Stomach (tissue), 9 donors: ENCODE measurements around the gene CYSLTR2. TPM values are rescaled to one million over a fixed set of nuclear protein-coding genes. Genes with fewer than 3 reads are reported as not detected.

Experiments
- DNase-seq, 2 donors: peaks; one replicate each; pipeline versions ENCODE4 v3.0.0 to v3.0.0-alpha.2; 2013 to 2019
- H3K27ac ChIP-seq, 5 donors: fragments of 200-600 bp in 4 of 5; sonication (generic) in 4 of 5; one replicate each; pipeline ENCODE4 v1.5.1; 2013 to 2019; ENCODE audit warnings: mild to moderate bottlenecking in 1 of 5, moderate library complexity in 1 of 5
- H3K27me3 ChIP-seq, 3 donors: fragments of 200-600 bp; sonication (generic); one replicate each; pipeline ENCODE4 v1.5.1; 2017 to 2019; ENCODE audit warnings: mixed run types in 1 of 3
- H3K36me3 ChIP-seq, 4 donors: fragments of 200-600 bp; sonication (generic); 1 replicate in 3 of 4; 2 replicates in 1 of 4; pipeline ENCODE4 v1.5.1; 2016 to 2019
- H3K4me1 ChIP-seq, 4 donors: fragments of 200-600 bp; sonication (generic); one replicate each; pipeline ENCODE4 v1.5.1; 2016 to 2019
- H3K4me3 ChIP-seq, 4 donors: fragments of 200-600 bp; sonication (generic) in 3 of 4; one replicate each; pipeline ENCODE4 v1.5.1; 2016 to 2019; ENCODE audit warnings: mild to moderate bottlenecking in 1 of 4
- H3K9me3 ChIP-seq, 4 donors: fragments of 200-600 bp; sonication (generic); one replicate each; pipeline ENCODE4 v1.5.1; 2016 to 2019
- EP300 ChIP-seq: sonication (generic); formaldehyde crosslinking; IDR thresholded peaks from one replicate; pipeline ENCODE4 v1.6.1; 2017; ENCODE audit warnings: antibody characterized with exemption
- POLR2A ChIP-seq, 4 donors: fragments of 450-650 bp; IDR thresholded peaks; one replicate each; pipeline ENCODE4 v1.6.1; 2016; ENCODE audit warnings: antibody characterized with exemption in 4 of 4, control low read depth in 2 of 4, mild to moderate bottlenecking in 1 of 4, moderate library complexity in 1 of 4
- POLR2AphosphoS5 ChIP-seq, 3 donors: sonication (generic); formaldehyde crosslinking; IDR thresholded peaks; one replicate each; pipeline ENCODE4 v1.6.1; 2016; ENCODE audit warnings: antibody characterized with exemption in 3 of 3
- WGBS, 5 donors: extraction: QIAGEN DNeasy Blood & Tissue Kit in 3 of 5; methylation state at CpG; one replicate each; pipeline versions ENCODE4 v1.1.5 to v1.1.7; 2013 to 2018; 5-methylcytosine and 5-hydroxymethylcytosine counted together
- intact Hi-C: fragments of 100-400 bp; cut with DNase I; formaldehyde crosslinking; loops from one replicate; pipeline ENCODE4 v1.15.1; 2023; ENCODE audit warnings: low total_unique reads
- polyA plus RNA-seq, 3 donors: library from polyadenylated mRNA; stranded (reverse); fragments of 200-250 nt; gene quantifications; one replicate each; pipeline ENCODE4 v1.2.3, GENCODE V29; 2013
- total RNA-seq, 5 donors: library from RNA; depleted of rRNA; stranded (reverse); fragments of >200 nt; gene quantifications; one replicate each; pipeline versions ENCODE4 v1.1.0 to v1.2.3, GENCODE V29; 2014 to 2016
- TF ChIP-seq, protein P1 (sequence below), 7 experiments: fragments of 450-650 bp in 4 of 7; fragments of 200-600 bp in 3 of 7; sonication (generic) in 3 of 7; IDR thresholded peaks; one replicate each; pipeline ENCODE4 v1.5.1; 2016 to 2019; ENCODE audit warnings: antibody characterized with exemption in 7 of 7, control low read depth in 2 of 7, mild to moderate bottlenecking in 1 of 7
- donor health status: healthy with polysubstance abuse.
- donor health status: Bipolar disorder and iron deficiency.
- donor health status: healthy.

CYSLTR2 gene
- total and polyA plus RNA-seq, 8 donors, result 0.61 to 1.3 TPM; not detected in 6

DNA sequence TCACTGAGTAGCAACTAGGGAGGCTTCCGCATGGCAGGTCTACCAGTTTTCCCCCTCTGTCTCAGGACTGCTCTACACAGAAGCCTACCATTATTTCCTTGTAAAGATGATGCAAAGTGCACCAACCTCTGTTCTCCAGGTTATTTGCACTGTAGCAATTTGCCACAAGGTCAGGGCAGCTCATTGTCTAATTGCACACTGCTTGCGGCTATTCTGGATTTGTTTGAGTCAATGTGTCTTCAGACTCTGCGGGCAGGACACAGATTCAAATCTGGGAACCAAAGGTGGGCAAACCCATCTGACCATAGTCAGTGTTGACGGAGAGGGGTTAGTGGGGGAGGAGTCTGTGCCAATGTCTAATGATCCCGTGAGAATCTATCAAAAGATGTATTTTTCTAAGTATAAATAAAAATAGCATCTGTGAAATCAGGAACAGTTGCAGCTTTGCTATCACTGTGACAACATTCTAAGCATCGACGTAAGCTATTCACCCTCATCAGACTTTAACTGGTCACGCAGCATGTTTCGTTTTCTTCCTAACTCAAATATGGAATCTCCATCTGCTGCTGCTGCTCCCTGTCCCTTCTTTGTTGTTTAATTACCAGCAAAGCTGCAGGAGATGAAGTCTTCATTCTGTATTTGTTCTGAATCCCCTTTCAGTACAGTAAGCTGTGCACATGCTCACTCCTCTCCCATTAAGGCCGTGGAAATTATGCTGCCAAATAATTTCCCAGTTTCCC lies 26.4 kb downstream of the CYSLTR2 start:
- TF ChIP-seq, protein P1, sequence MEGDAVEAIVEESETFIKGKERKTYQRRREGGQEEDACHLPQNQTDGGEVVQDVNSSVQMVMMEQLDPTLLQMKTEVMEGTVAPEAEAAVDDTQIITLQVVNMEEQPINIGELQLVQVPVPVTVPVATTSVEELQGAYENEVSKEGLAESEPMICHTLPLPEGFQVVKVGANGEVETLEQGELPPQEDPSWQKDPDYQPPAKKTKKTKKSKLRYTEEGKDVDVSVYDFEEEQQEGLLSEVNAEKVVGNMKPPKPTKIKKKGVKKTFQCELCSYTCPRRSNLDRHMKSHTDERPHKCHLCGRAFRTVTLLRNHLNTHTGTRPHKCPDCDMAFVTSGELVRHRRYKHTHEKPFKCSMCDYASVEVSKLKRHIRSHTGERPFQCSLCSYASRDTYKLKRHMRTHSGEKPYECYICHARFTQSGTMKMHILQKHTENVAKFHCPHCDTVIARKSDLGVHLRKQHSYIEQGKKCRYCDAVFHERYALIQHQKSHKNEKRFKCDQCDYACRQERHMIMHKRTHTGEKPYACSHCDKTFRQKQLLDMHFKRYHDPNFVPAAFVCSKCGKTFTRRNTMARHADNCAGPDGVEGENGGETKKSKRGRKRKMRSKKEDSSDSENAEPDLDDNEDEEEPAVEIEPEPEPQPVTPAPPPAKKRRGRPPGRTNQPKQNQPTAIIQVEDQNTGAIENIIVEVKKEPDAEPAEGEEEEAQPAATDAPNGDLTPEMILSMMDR (IDR thresholded peaks at IDR 0.05), result no peak
- TF ChIP-seq EP300 (no peak), POLR2AphosphoS5 (IDR thresholded peaks at IDR 0.05) (no peak), POLR2A (IDR thresholded peaks at IDR 0.05) (no peak)
- Histone ChIP-seq H3K4me1 (no peaks in the 10 kb centered on the region), H3K36me3 (no peaks in the 10 kb centered on the region), H3K27ac (no peak overlapping the region), H3K4me3 (no peak overlapping the region), H3K27me3 (no peaks in the 10 kb centered on the region), H3K9me3 (no peaks in the 10 kb centered on the region)
- intact Hi-C loops, result no loop called here
- WGBS, 5 donors, result 86 to 93% (median 90%) methylated on average over 9 to 10 of the region's 10 CpGs
- no peak for DNase-seq

DNA sequence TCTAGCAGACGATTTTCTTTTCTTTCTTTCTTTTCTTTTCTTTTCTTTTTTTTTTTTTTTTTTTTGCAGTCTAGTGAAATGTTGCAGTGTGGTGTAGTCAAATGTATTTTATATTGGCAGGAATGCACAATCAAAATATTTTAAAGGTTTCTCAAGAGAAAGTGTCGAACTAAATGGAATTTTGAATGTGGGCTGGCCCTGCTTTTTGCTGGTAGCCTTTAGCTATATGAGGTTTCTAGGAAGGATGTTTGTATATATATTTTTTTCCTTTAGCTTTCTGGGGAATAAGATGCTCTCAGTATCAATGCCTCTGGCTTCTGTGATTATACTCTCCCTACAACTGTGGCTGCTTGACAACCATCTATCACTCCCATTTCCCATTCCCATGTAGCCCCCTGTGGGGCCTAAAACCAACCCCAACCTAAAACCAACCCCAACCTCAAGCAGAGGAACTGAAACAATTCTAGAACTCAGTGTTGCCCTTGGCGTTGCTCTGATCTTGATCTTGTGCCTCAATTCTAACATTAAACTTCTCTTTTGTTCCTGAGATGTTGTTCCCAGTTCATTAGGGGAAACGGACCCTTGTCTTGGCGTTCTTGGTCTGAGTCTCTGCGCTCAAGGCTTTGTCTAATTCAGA lies 27.1 kb downstream of the CYSLTR2 start:
- Histone ChIP-seq H3K36me3 (no peaks in the 10 kb centered on the region), H3K4me1 (no peaks in the 10 kb centered on the region), H3K27me3 (no peaks in the 10 kb centered on the region), H3K9me3 (no peaks in the 10 kb centered on the region), H3K4me3 (no peak overlapping the region), H3K27ac (no peak overlapping the region)
- TF ChIP-seq POLR2A (IDR thresholded peaks at IDR 0.05) (no peak), POLR2AphosphoS5 (IDR thresholded peaks at IDR 0.05) (no peak), EP300 (no peak)
- 84 to 88% (median 87%) methylated on average over 6 of the region's 6 CpGs for WGBS, 5 donors
- intact Hi-C loops, result no loop called here
- DNase-seq, result no peak

DNA sequence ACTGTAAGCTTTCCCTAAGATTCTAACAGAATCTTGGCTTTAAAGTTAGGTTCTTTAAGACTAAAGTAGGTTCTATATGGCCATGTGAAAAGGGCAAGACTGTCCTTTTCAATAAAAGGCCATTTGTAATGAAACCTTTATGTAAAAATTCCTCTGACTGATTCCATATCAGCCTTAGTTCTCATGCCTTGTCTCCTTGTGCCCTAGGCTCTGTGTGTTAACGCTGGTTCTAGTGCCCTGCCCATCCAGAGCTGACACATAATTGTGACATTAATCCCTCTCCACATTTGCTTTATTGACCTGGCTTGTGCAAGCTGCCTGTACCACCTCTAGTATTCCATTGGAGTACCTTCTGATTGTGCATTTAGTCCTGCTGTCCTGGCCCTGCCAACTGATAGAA lies 28.2 kb downstream of the CYSLTR2 start:
- H3K4me1 ChIP-seq, result peaks cover 0 to 6% (median 0%) of the 10 kb centered on the region in 4 donors
- 53 to 76% (median 61%) methylated on average over 1 of the region's 1 CpG for WGBS, 5 donors
- no peak overlapping the region for H3K27ac ChIP-seq
- no peaks in the 10 kb centered on the region for H3K27me3 ChIP-seq
- intact Hi-C loops, result no loop called here
- H3K36me3 ChIP-seq, result no peaks in the 10 kb centered on the region
- TF ChIP-seq, protein P1 (IDR thresholded peaks at IDR 0.05), result no peak
- TF ChIP-seq POLR2A (IDR thresholded peaks at IDR 0.05), result no peak
- no peaks in the 10 kb centered on the region for H3K9me3 ChIP-seq
- DNase-seq, result no peak
- H3K4me3 ChIP-seq, result no peak overlapping the region

DNA sequence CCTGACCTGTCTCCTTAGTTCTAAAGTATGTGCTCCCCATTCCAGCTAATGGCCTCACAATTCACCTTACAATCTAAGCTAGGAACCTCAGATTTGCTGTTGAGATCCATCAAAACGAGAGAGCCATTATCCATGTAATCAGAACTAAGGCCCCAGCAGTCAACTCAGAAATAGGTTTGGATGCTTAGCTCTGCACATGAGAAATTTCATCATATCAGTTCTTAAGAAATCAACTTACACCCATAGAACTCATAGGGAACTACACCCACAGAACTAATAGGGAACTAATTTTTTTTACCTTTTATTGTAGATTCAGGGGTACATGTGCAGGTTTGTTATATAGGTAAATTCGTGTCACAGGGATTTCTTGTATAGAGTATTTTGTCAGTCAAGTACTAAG lies 28.7 kb downstream of the CYSLTR2 start:
- Histone ChIP-seq H3K4me3 (no peak overlapping the region), H3K4me1 (peaks cover 0 to 8% (median 0%) of the 10 kb centered on the region in 4 donors), H3K27ac (no peak overlapping the region), H3K36me3 (no peaks in the 10 kb centered on the region), H3K27me3 (no peaks in the 10 kb centered on the region), H3K9me3 (no peaks in the 10 kb centered on the region)
- TF ChIP-seq, protein P1 (IDR thresholded peaks at IDR 0.05), result no peak
- TF ChIP-seq POLR2A (IDR thresholded peaks at IDR 0.05) (no peak), EP300 (no peak), POLR2AphosphoS5 (IDR thresholded peaks at IDR 0.05) (no peak)
- intact Hi-C loops, result no loop called here
- DNase-seq, result no peak
- WGBS, 5 donors, result 74 to 88% (median 80%) methylated on average over 2 of the region's 2 CpGs
